ENCODE data around the gene GRIK2. TPM values are rescaled to one million over a fixed set of nuclear protein-coding genes. Genes with fewer than 3 reads are reported as not detected.

Gene GRIK2
- total and polyA plus RNA-seq, 2 donors (not counting 3 experiments of a cell fraction or from before 2014, with no cell fraction given) = not detected

- Histone ChIP-seq H3K4me2 (ENCODE audit: insufficient read depth, low read length) (no peak overlapping the region), H3K27me3 (ENCODE audit: control insufficient read depth in 2 of 2, insufficient read depth in 2 of 2, low read length in 2 of 2) (no peaks in the 10 kb centered on the region), H2AFZ (ENCODE audit: low read depth, low read length) (no peak overlapping the region), H3K9me1 (replicated peaks; ENCODE audit: control insufficient read depth, extremely low read depth, insufficient read depth, low read length) (no peaks in the 10 kb centered on the region), H3K4me1 (ENCODE audit: control insufficient read depth, extremely low read depth, insufficient read depth, low read length) (no peaks in the 10 kb centered on the region), H3K27ac (ENCODE audit: insufficient read depth, low read depth, low read length) (no peak overlapping the region), H3K4me3 (replicated peaks in 1 of 3; ENCODE audit: insufficient read depth in 1 of 3, low read depth in 1 of 3, low read length in 3 of 3) (no peak overlapping the region), H3K79me2 (ENCODE audit: control insufficient read depth, insufficient read depth, low read length) (no peaks in the 10 kb centered on the region), H3K9me3 (replicated peaks; ENCODE audit: control insufficient read depth, insufficient read depth, low read length) (no peaks in the 10 kb centered on the region), H4K20me1 (replicated peaks; ENCODE audit: control insufficient read depth, extremely low read depth, insufficient read depth, low read length) (no peaks in the 10 kb centered on the region), H3K36me3 (ENCODE audit: control insufficient read depth in 2 of 2, extremely low read depth in 1 of 2, insufficient read depth in 2 of 2, low read length in 2 of 2) (no peaks in the 10 kb centered on the region), H3K9ac (replicated peaks; ENCODE audit: extremely low read depth, insufficient read depth, low read length) (no peak overlapping the region)
- TF ChIP-seq FOS (IDR thresholded peaks at IDR 0.05; ENCODE audit: borderline replicate concordance, insufficient read depth, low read length) = no peak
- TF ChIP-seq GATA2 (IDR thresholded peaks at IDR 0.05; ENCODE audit: insufficient read depth, insufficient read length, low read depth, low read length) = no peak
- no peak for TF ChIP-seq MYC (IDR thresholded peaks at IDR 0.05; ENCODE audit: low read depth, low read length)
- no peak for TF ChIP-seq MAX (IDR thresholded peaks at IDR 0.05; ENCODE audit: insufficient read depth, insufficient read length)
- TF ChIP-seq JUN (IDR thresholded peaks at IDR 0.05; ENCODE audit: borderline replicate concordance, insufficient read depth, insufficient read length, low read depth) = no peak
- TF ChIP-seq POLR2AphosphoS5 (IDR thresholded peaks at IDR 0.05; ENCODE audit: insufficient read depth, low read depth, low read length) = no peak
- TF ChIP-seq POLR2A (IDR thresholded peaks at IDR 0.05; ENCODE audit: low read depth, low read length) = no peak
- no peak for TF ChIP-seq CTCF (IDR thresholded peaks at IDR 0.05; ENCODE audit: extremely low read depth in 1 of 2, insufficient read depth in 1 of 2, low read depth in 1 of 2, low read length in 2 of 2)
- TF ChIP-seq EZH2 (IDR thresholded peaks at IDR 0.05; ENCODE audit: borderline replicate concordance, low read depth, low read length, severe bottlenecking) = no peak
- dilution Hi-C loops (cut with MboI; ENCODE audit: extremely low pct_ligation_motif_present, low sequenced_read_pairs) = no loop called here
- CTCF ChIA-PET = no interaction called here
- POLR2A ChIA-PET = no interaction called here
- no TSS peak for BruUV-seq (replicated peaks)
- FAIRE-seq = no peak
- DNase-seq (ENCODE audit: low read depth, low spot score) = no peak
- intact Hi-C loops (cut with micrococcal nuclease) = no loop called here
Observed at GRCh38 chr6:102064142-102064541, 670.6 kb downstream of the GRIK2 start.

All from endothelial cell of umbilical vein (primary cell).